ENCODE data around the gene CLEC16A. TPM values are rescaled to one million over a fixed set of nuclear protein-coding genes. Genes with fewer than 3 reads are reported as not detected.

The CLEC16A gene
- total and polyA plus RNA-seq, 9 of the 15 experiments (the other 6 are each of a cell fraction or from before 2014, with no cell fraction given): 1.00 to 22.3 (median 10.0) TPM

- Histone ChIP-seq H2AFZ (ENCODE audit: low read depth, low read length) (no peak overlapping the region), H3K27ac (ENCODE audit: extremely low read depth, low read depth, low read length) (no peak overlapping the region), H3K9me3 (replicated peaks; ENCODE audit: control insufficient read depth, insufficient read depth, low read depth, low read length) (no peaks in the 10 kb centered on the region), H3K4me2 (ENCODE audit: insufficient read depth, low read length) (no peak overlapping the region), H3K4me1 (replicated peaks in 1 of 2; ENCODE audit: control insufficient read depth in 2 of 2, insufficient read depth in 2 of 2, low read length in 2 of 2) (peaks cover 9 to 22% of the 10 kb centered on the region in 2 experiments; a peak in 4 of 5 replicates), H4K20me1 (replicated peaks; ENCODE audit: control insufficient read depth, insufficient read depth, low read length) (peaks cover 9% of the 10 kb centered on the region; the same call in 1 of the 2 replicates), H3K27me3 (ENCODE audit: control insufficient read depth in 2 of 2, insufficient read depth in 2 of 2, low read length in 2 of 2) (no peaks in the 10 kb centered on the region), H3K9ac (ENCODE audit: insufficient read depth in 1 of 2, low read depth in 2 of 2, low read length in 2 of 2) (no peak overlapping the region), H3K79me2 (ENCODE audit: control insufficient read depth, insufficient read depth, low read length) (no peaks in the 10 kb centered on the region), H3K9me1 (ENCODE audit: control insufficient read depth, insufficient read depth, low read length) (peaks cover 5% of the 10 kb centered on the region), H3K36me3 (ENCODE audit: control insufficient read depth, insufficient read depth, low read length) (peaks cover 44% of the 10 kb centered on the region), H3K4me3 (no peak overlapping the region)
- intact Hi-C loops (cut with micrococcal nuclease): no loop called here
- 58% methylated on average over 11 of the region's 11 CpGs for WGBS (ENCODE audit: insufficient coverage, low coverage, missing lambda C conversion rate)
- FAIRE-seq (no peak), ATAC-seq (no peak), DNase-seq (ENCODE audit: extremely low read depth in 1 of 4, low spot score in 3 of 4) (no peak)
- in situ Hi-C loops (cut with MboI): no loop called here
- BruUV-seq (replicated peaks): no TSS peak
- TF ChIP-seq RCOR1 (IDR thresholded peaks at IDR 0.05; ENCODE audit: borderline replicate concordance in 1 of 2, low read depth in 2 of 2, low read length in 2 of 2) (no peak), KLF10 (CRISPR knock-in tag; IDR thresholded peaks at IDR 0.05) (no peak), RNF2 (IDR thresholded peaks at IDR 0.05) (no peak), HBP1 (CRISPR knock-in tag; IDR thresholded peaks at IDR 0.05) (no peak), E2F8 (IDR thresholded peaks at IDR 0.05; ENCODE audit: low read depth, partially characterized antibody) (no peak), ZNF766 (CRISPR knock-in tag; conservative IDR thresholded peaks at IDR 0.05) (no peak), ZNF263 (CRISPR knock-in tag; IDR thresholded peaks at IDR 0.05; ENCODE audit: borderline replicate concordance) (no peak), ZNF444 (CRISPR knock-in tag; IDR thresholded peaks at IDR 0.05) (no peak), SP2 (IDR thresholded peaks at IDR 0.05; ENCODE audit: extremely low read depth, low read depth, low read length, poor library complexity, severe bottlenecking) (no peak), HDGF (IDR thresholded peaks at IDR 0.05) (no peak), MXI1 (IDR thresholded peaks at IDR 0.05; ENCODE audit: low read depth, low read length) (no peak), MTA1 (IDR thresholded peaks at IDR 0.05; ENCODE audit: borderline replicate concordance) (no peak), BMI1 (IDR thresholded peaks at IDR 0.05; ENCODE audit: low read length) (no peak), TEAD1 (CRISPR knock-in tag; IDR thresholded peaks at IDR 0.05) (no peak), SMAD3 (CRISPR knock-in tag; conservative IDR thresholded peaks at IDR 0.05) (no peak)
- POLR2A ChIA-PET: no interaction called here
- CTCF ChIA-PET (ENCODE audit: low intra/inter-chr PET ratio): no interaction called here
These were observed 43.2 kb downstream of the CLEC16A start for GRCh38 chr16:10987361-10988163.

Data from K562 (cell line).